ENCODE results near the gene HORMAD2.

Gene HORMAD2

GRCh38 chr22:30043161-30043560, 37.1 kb upstream of the HORMAD2 start:
- Histone ChIP-seq H3K36me3 (ENCODE audit: control insufficient read depth, insufficient read depth, low read length) (no peaks in the 10 kb centered on the region), H3K9me3 (ENCODE audit: control insufficient read depth, low read length) (no peaks in the 10 kb centered on the region), H3K4me1 (ENCODE audit: control insufficient read depth, insufficient read depth, low read length, poor library complexity, severe bottlenecking) (no peaks in the 10 kb centered on the region), H3K4me3 (ENCODE audit: extremely low read depth, insufficient read depth, low read length, poor library complexity, severe bottlenecking) (no peak overlapping the region), H3K27ac (ENCODE audit: low read depth, low read length, severe bottlenecking) (no peak overlapping the region)
- 83 to 86% methylated on average over 4 of the region's 4 CpGs for WGBS, 2 experiments (ENCODE audit: insufficient coverage in 2 of 2)

DNA sequence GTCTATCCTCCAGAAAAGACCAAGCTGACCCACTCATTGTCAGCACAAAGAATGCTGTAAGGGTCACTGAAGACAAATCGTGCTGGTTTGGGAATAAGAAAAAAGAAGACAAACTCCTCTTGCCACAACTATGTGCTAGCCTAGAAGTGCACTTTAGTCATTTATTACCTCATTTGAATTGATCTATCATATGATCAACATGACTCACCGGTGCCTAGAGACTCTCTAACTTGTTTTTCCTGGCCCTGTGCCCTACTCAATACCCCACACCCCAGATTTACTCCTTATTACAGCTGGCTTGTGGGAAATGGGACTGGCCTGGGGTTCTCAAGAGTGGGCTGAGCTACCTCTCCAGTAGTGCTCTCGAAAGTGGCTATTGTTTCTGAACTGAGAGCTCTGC, 35.9 kb upstream of the HORMAD2 start:
- H3K27ac ChIP-seq (ENCODE audit: low read depth, low read length, severe bottlenecking): no peak overlapping the region
- no peak overlapping the region for H3K4me3 ChIP-seq (ENCODE audit: extremely low read depth, insufficient read depth, low read length, poor library complexity, severe bottlenecking)
- H3K4me1 ChIP-seq (ENCODE audit: control insufficient read depth, insufficient read depth, low read length, poor library complexity, severe bottlenecking): no peaks in the 10 kb centered on the region
- 89 to 90% methylated on average over 1 to 3 of the region's 3 CpGs for WGBS, 2 experiments (ENCODE audit: insufficient coverage in 2 of 2)
- H3K36me3 ChIP-seq (ENCODE audit: control insufficient read depth, insufficient read depth, low read length): no peaks in the 10 kb centered on the region
- no peaks in the 10 kb centered on the region for H3K9me3 ChIP-seq (ENCODE audit: control insufficient read depth, low read length)

DNA sequence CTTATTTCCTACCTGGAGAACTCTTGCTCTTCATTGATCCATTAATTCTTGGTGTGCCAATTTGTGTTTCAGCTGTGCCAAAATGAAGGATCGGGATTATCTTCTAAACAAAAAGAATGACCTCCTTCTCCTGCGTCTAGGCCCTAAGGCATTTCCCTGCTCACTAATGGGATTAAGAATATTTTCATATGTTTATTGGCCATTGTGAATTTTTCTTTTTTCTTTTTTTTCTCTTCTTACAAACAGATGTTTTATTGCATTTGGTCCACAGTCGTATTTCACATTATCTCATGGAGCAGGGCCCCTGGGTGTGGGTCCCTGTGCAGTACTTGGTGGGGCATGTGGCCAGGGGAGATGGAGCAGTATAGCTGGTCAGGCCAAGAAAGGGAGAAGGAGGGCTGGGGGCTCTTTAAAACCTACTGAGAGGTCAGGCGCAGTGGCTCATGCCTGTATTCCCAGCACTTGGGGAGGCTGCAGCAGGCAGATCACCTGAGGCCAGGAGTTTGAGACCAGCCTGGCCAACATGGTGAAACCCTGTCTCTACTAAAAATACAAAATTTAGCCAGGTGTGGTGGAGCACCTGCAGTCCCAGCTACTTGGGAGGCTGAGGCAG, 35.3 kb upstream of the HORMAD2 start:
- Histone ChIP-seq H3K9me3 (ENCODE audit: control insufficient read depth, low read length) (no peaks in the 10 kb centered on the region), H3K27ac (ENCODE audit: low read depth, low read length, severe bottlenecking) (no peak overlapping the region)
- WGBS, 2 experiments (ENCODE audit: insufficient coverage in 2 of 2): 75 to 85% methylated on average over 1 of the region's 4 CpGs

DNA sequence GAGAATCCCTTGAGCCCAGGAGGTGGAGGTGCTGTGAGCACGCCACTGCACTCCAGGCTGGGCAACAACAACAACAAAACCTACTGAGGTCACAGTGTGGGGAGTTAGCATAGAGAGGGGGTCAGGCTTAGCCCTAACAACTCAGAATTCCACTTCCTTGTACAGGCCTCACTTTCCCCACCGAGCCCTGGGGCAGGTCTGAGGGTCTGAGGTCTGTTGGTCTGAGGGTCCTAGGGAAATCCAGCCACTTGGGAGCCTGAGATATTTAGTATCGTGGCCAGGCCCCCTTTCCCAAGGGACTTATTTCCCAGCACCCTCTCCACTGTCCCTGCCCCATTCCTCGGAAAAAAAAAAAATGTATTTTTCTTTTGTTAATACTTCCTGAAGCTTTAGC, 34.8 kb upstream of the HORMAD2 start:
- H3K27ac ChIP-seq (ENCODE audit: low read depth, low read length, severe bottlenecking): no peak overlapping the region
- no peak overlapping the region for H3K4me3 ChIP-seq (ENCODE audit: extremely low read depth, insufficient read depth, low read length, poor library complexity, severe bottlenecking)
- no peaks in the 10 kb centered on the region for H3K36me3 ChIP-seq (ENCODE audit: control insufficient read depth, insufficient read depth, low read length)
- WGBS, 2 experiments (ENCODE audit: insufficient coverage in 2 of 2): 87% methylated on average over 3 of the region's 4 CpGs; no CpG with 5 or more reads in 1 of the 2 experiments
- no peaks in the 10 kb centered on the region for H3K9me3 ChIP-seq (ENCODE audit: control insufficient read depth, low read length)
- no peaks in the 10 kb centered on the region for H3K4me1 ChIP-seq (ENCODE audit: control insufficient read depth, insufficient read depth, low read length, poor library complexity, severe bottlenecking)

More for the DNA sequence above, 35.3 kb upstream of the HORMAD2 start:
- Histone ChIP-seq H3K4me1 (ENCODE audit: control insufficient read depth, insufficient read depth, low read length, poor library complexity, severe bottlenecking) (no peaks in the 10 kb centered on the region), H3K36me3 (ENCODE audit: control insufficient read depth, insufficient read depth, low read length) (no peaks in the 10 kb centered on the region), H3K4me3 (ENCODE audit: extremely low read depth, insufficient read depth, low read length, poor library complexity, severe bottlenecking) (no peak overlapping the region)

GRCh38 chr22:30045901-30046715, 34.2 kb upstream of the HORMAD2 start:
- Histone ChIP-seq H3K9me3 (ENCODE audit: control insufficient read depth, low read length) (no peaks in the 10 kb centered on the region), H3K36me3 (ENCODE audit: control insufficient read depth, insufficient read depth, low read length) (no peaks in the 10 kb centered on the region), H3K27ac (ENCODE audit: low read depth, low read length, severe bottlenecking) (no peak overlapping the region), H3K4me1 (ENCODE audit: control insufficient read depth, insufficient read depth, low read length, poor library complexity, severe bottlenecking) (no peaks in the 10 kb centered on the region), H3K4me3 (ENCODE audit: extremely low read depth, insufficient read depth, low read length, poor library complexity, severe bottlenecking) (no peak overlapping the region)
- 95 to 96% methylated on average over 16 to 19 of the region's 21 CpGs for WGBS, 2 experiments (ENCODE audit: insufficient coverage in 2 of 2)

GRCh38 chr22:30046716-30047363, 33.4 kb upstream of the HORMAD2 start:
- Histone ChIP-seq H3K36me3 (ENCODE audit: control insufficient read depth, insufficient read depth, low read length) (no peaks in the 10 kb centered on the region), H3K4me1 (ENCODE audit: control insufficient read depth, insufficient read depth, low read length, poor library complexity, severe bottlenecking) (no peaks in the 10 kb centered on the region), H3K4me3 (ENCODE audit: extremely low read depth, insufficient read depth, low read length, poor library complexity, severe bottlenecking) (no peak overlapping the region), H3K9me3 (ENCODE audit: control insufficient read depth, low read length) (no peaks in the 10 kb centered on the region), H3K27ac (ENCODE audit: low read depth, low read length, severe bottlenecking) (no peak overlapping the region)
- 97 to 98% methylated on average over 6 to 9 of the region's 15 CpGs for WGBS, 2 experiments (ENCODE audit: insufficient coverage in 2 of 2)

GRCh38 chr22:30047364-30047738, 32.9 kb upstream of the HORMAD2 start:
- H3K9me3 ChIP-seq (ENCODE audit: control insufficient read depth, low read length): no peaks in the 10 kb centered on the region
- H3K27ac ChIP-seq (ENCODE audit: low read depth, low read length, severe bottlenecking): no peak overlapping the region
- H3K4me1 ChIP-seq (ENCODE audit: control insufficient read depth, insufficient read depth, low read length, poor library complexity, severe bottlenecking): no peaks in the 10 kb centered on the region
- 79 to 90% methylated on average over 3 of the region's 3 CpGs for WGBS, 2 experiments (ENCODE audit: insufficient coverage in 2 of 2)
- H3K4me3 ChIP-seq (ENCODE audit: extremely low read depth, insufficient read depth, low read length, poor library complexity, severe bottlenecking): no peak overlapping the region
- H3K36me3 ChIP-seq (ENCODE audit: control insufficient read depth, insufficient read depth, low read length): no peaks in the 10 kb centered on the region

- Histone ChIP-seq H3K4me3 (ENCODE audit: extremely low read depth, insufficient read depth, low read length, poor library complexity, severe bottlenecking) (no peak overlapping the region), H3K27ac (ENCODE audit: low read depth, low read length, severe bottlenecking) (no peak overlapping the region), H3K36me3 (ENCODE audit: control insufficient read depth, insufficient read depth, low read length) (no peaks in the 10 kb centered on the region), H3K4me1 (ENCODE audit: control insufficient read depth, insufficient read depth, low read length, poor library complexity, severe bottlenecking) (no peaks in the 10 kb centered on the region), H3K9me3 (ENCODE audit: control insufficient read depth, low read length) (no peaks in the 10 kb centered on the region)
- 100% methylated on average over 1 of the region's 2 CpGs; no CpG with 5 or more reads in 1 of the 2 experiments for WGBS, 2 experiments (ENCODE audit: insufficient coverage in 2 of 2)
Observed at GRCh38 chr22:30048681-30049080, 31.6 kb upstream of the HORMAD2 start.

- Histone ChIP-seq H3K4me1 (ENCODE audit: control insufficient read depth, insufficient read depth, low read length, poor library complexity, severe bottlenecking) (no peaks in the 10 kb centered on the region), H3K4me3 (ENCODE audit: extremely low read depth, insufficient read depth, low read length, poor library complexity, severe bottlenecking) (no peak overlapping the region), H3K9me3 (ENCODE audit: control insufficient read depth, low read length) (no peaks in the 10 kb centered on the region), H3K27ac (ENCODE audit: low read depth, low read length, severe bottlenecking) (no peak overlapping the region), H3K36me3 (ENCODE audit: control insufficient read depth, insufficient read depth, low read length) (no peaks in the 10 kb centered on the region)
- 80 to 96% methylated on average over 8 to 10 of the region's 10 CpGs for WGBS, 2 experiments (ENCODE audit: insufficient coverage in 2 of 2)
Observed at GRCh38 chr22:30054067-30054763, 26.0 kb upstream of the HORMAD2 start.

DNA sequence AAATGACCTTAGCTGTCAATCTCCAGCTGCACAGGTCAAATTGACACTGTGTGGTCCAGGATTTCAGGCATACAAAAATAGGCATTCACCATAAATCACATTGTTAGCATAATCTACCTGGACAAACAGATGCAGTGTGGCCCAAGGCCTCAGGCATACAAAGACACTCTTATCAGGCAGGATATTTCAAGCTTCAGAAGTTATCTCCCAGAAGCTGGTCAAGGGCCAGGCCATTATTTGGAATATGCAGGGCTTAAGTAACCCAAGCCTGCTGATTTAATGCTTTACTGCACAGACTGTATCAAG, 25.5 kb upstream of the HORMAD2 start:
- Histone ChIP-seq H3K4me1 (ENCODE audit: control insufficient read depth, insufficient read depth, low read length, poor library complexity, severe bottlenecking) (no peaks in the 10 kb centered on the region), H3K4me3 (ENCODE audit: extremely low read depth, insufficient read depth, low read length, poor library complexity, severe bottlenecking) (no peak overlapping the region), H3K9me3 (ENCODE audit: control insufficient read depth, low read length) (no peaks in the 10 kb centered on the region), H3K36me3 (ENCODE audit: control insufficient read depth, insufficient read depth, low read length) (no peaks in the 10 kb centered on the region), H3K27ac (ENCODE audit: low read depth, low read length, severe bottlenecking) (no peak overlapping the region)

All from mesodermal cell (in vitro differentiated cells).